Measurements from ENCODE around the gene PEBP1. TPM values are rescaled to one million over a fixed set of nuclear protein-coding genes. Genes with fewer than 3 reads are reported as not detected.

PEBP1 gene
- polyA plus RNA-seq, 1 experiment, result 149 TPM

GRCh38 chr12:118187751-118188435, 52.0 kb downstream of the PEBP1 start:
- no peak for TF ChIP-seq CTCF (IDR thresholded peaks at IDR 0.05; ENCODE audit: low read depth, low read length)
- Histone ChIP-seq H3K27ac (ENCODE audit: low read depth, low read length) (no peak overlapping the region), H3K9me3 (ENCODE audit: control insufficient read depth, insufficient read depth, low read length) (no peaks in the 10 kb centered on the region), H3K4me3 (ENCODE audit: low read depth, low read length) (peak overlapping the region; percentile 66), H3K27me3 (ENCODE audit: control insufficient read depth, insufficient read depth, low read length) (no peaks in the 10 kb centered on the region)
- ChIA-PET POLR2A (interaction anchor here (0.7 kb wide), 1 partner anchor 189 kb away, joined by 3 read pairs; the partner anchor contains the start of gene SUDS3), CTCF (interaction anchor here (0.7 to 9.4 kb wide), 2 partner anchors 67 to 189 kb away, joined by 3 to 333 read pairs; partner anchors contain the start of gene SUDS3)
- no peak for DNase-seq (ENCODE audit: low read depth, low spot score)

- no peaks in the 10 kb centered on the region for H3K27me3 ChIP-seq (ENCODE audit: control insufficient read depth, insufficient read depth, low read length)
- no peaks in the 10 kb centered on the region for H3K9me3 ChIP-seq (ENCODE audit: control insufficient read depth, insufficient read depth, low read length)
- ChIA-PET CTCF (interaction anchor here (0.7 to 6.4 kb wide), 2 partner anchors 37 to 188 kb away, joined by 4 to 67 read pairs; partner anchors contain the start of gene SUDS3), POLR2A (no interaction called here)
- DNase-seq (ENCODE audit: low read depth, low spot score), result peak; percentile 33
- no peak overlapping the region for H3K27ac ChIP-seq (ENCODE audit: low read depth, low read length)
- TF ChIP-seq CTCF (IDR thresholded peaks at IDR 0.05; ENCODE audit: low read depth, low read length), result no peak
- peak overlapping the region; percentile 66 for H3K4me3 ChIP-seq (ENCODE audit: low read depth, low read length)
Measured at GRCh38 chr12:118188690-118189371, 52.9 kb downstream of the PEBP1 start.

- no peaks in the 10 kb centered on the region for H3K9me3 ChIP-seq (ENCODE audit: control insufficient read depth, insufficient read depth, low read length)
- H3K27ac ChIP-seq (ENCODE audit: low read depth, low read length), result peak overlapping the region; percentile 96
- peak; percentile 66 for DNase-seq (ENCODE audit: low read depth, low spot score)
- peak overlapping the region; percentile 66 for H3K4me3 ChIP-seq (ENCODE audit: low read depth, low read length)
- ChIA-PET CTCF (interaction anchor here (0.5 to 6.4 kb wide), 3 partner anchors 8 to 187 kb away, joined by 4 to 67 read pairs (median 6); partner anchors contain the start of gene SUDS3), POLR2A (interaction anchor here (0.6 to 1.0 kb wide), 6 partner anchors 10 to 186 kb away, joined by 3 to 10 read pairs (median 4); partner anchors contain the start of genes SUDS3 and TAOK3)
- H3K27me3 ChIP-seq (ENCODE audit: control insufficient read depth, insufficient read depth, low read length), result no peaks in the 10 kb centered on the region
- TF ChIP-seq CTCF (IDR thresholded peaks at IDR 0.05; ENCODE audit: low read depth, low read length), result no peak
Measured at GRCh38 chr12:118189741-118190191, 53.8 kb downstream of the PEBP1 start.

- Histone ChIP-seq H3K27me3 (ENCODE audit: control insufficient read depth, insufficient read depth, low read length) (no peaks in the 10 kb centered on the region), H3K9me3 (ENCODE audit: control insufficient read depth, insufficient read depth, low read length) (no peaks in the 10 kb centered on the region), H3K27ac (ENCODE audit: low read depth, low read length) (peak overlapping the region; percentile 96), H3K4me3 (ENCODE audit: low read depth, low read length) (peak overlapping the region; percentile 66)
- POLR2A ChIA-PET, result interaction anchor here (0.6 to 1.0 kb wide), 6 partner anchors 10 to 186 kb away, joined by 3 to 10 read pairs (median 4); partner anchors contain the start of genes SUDS3 and TAOK3
- DNase-seq (ENCODE audit: low read depth, low spot score), result no peak
- TF ChIP-seq CTCF (IDR thresholded peaks at IDR 0.05; ENCODE audit: low read depth, low read length), result no peak
- CTCF ChIA-PET, result interaction anchor here (0.5 to 6.4 kb wide), 3 partner anchors 9 to 187 kb away, joined by 4 to 67 read pairs (median 6); partner anchors contain the start of gene SUDS3
Measured at GRCh38 chr12:118190266-118190665, 54.3 kb downstream of the PEBP1 start.
